Measurements from ENCODE around the gene PPM1J.

PPM1J gene

DNA sequence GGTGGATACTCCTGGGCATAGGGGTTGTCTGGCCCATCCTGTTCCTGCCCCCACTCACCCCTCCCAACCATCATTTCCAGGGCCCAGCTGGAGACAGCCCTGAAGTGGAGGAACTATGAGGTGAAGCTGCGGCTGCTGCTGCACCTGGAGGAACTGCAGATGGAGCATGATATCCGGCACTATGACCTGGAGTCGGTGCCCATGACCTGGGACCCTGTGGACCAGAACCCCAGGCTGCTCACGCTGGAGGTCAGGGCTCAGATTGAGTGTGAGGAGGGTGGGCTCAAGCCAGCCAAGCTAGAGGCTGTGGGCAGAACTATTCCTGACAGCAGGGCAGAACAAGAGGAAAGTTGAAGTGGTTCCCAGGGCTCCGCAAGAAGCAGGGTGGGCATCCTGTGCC lies 22.5 kb downstream of the PPM1J start:
- Histone ChIP-seq H3K4me2 (ENCODE audit: low read length) (no peak overlapping the region), H4K20me1 (ENCODE audit: insufficient read depth, low read length) (no peaks in the 10 kb centered on the region), H3K79me2 (ENCODE audit: low read length) (no peaks in the 10 kb centered on the region), H2AFZ (ENCODE audit: low read depth, low read length) (no peak overlapping the region), H3K4me1 (ENCODE audit: low read length) (no peaks in the 10 kb centered on the region), H3K36me3 (replicated peaks; ENCODE audit: low read depth, low read length) (no peaks in the 10 kb centered on the region), H3K9ac (ENCODE audit: low read length) (no peak overlapping the region), H3K27ac (ENCODE audit: low read length) (no peak overlapping the region), H3K27me3 (ENCODE audit: low read depth, low read length) (no peaks in the 10 kb centered on the region), H3K9me3 (ENCODE audit: insufficient read depth, low read length) (no peaks in the 10 kb centered on the region), H3K4me3 (ENCODE audit: low read length) (no peak overlapping the region)
- TF ChIP-seq CTCF (IDR thresholded peaks at IDR 0.05; ENCODE audit: low read depth, low read length): no peak
- no peak for TF ChIP-seq EZH2phosphoT487 (IDR thresholded peaks at IDR 0.05; ENCODE audit: low read depth)

GRCh38 chr1:112689842-112690237 lies 25.3 kb downstream of the PPM1J start:
- H3K27me3 ChIP-seq (ENCODE audit: low read depth, low read length): no peaks in the 10 kb centered on the region
- no peaks in the 10 kb centered on the region for H3K4me1 ChIP-seq (ENCODE audit: low read length)
- H3K27ac ChIP-seq (ENCODE audit: low read length): no peak overlapping the region
- H3K9me3 ChIP-seq (ENCODE audit: insufficient read depth, low read length): no peaks in the 10 kb centered on the region
- H3K79me2 ChIP-seq (ENCODE audit: low read length): no peaks in the 10 kb centered on the region
- H2AFZ ChIP-seq (ENCODE audit: low read depth, low read length): no peak overlapping the region
- no peaks in the 10 kb centered on the region for H4K20me1 ChIP-seq (ENCODE audit: insufficient read depth, low read length)
- H3K4me2 ChIP-seq (ENCODE audit: low read length): no peak overlapping the region
- no peak overlapping the region for H3K4me3 ChIP-seq (ENCODE audit: low read length)
- no peak overlapping the region for H3K9ac ChIP-seq (ENCODE audit: low read length)
- TF ChIP-seq CTCF (IDR thresholded peaks at IDR 0.05; ENCODE audit: low read depth, low read length): no peak
- H3K36me3 ChIP-seq (replicated peaks; ENCODE audit: low read depth, low read length): no peaks in the 10 kb centered on the region

DNA sequence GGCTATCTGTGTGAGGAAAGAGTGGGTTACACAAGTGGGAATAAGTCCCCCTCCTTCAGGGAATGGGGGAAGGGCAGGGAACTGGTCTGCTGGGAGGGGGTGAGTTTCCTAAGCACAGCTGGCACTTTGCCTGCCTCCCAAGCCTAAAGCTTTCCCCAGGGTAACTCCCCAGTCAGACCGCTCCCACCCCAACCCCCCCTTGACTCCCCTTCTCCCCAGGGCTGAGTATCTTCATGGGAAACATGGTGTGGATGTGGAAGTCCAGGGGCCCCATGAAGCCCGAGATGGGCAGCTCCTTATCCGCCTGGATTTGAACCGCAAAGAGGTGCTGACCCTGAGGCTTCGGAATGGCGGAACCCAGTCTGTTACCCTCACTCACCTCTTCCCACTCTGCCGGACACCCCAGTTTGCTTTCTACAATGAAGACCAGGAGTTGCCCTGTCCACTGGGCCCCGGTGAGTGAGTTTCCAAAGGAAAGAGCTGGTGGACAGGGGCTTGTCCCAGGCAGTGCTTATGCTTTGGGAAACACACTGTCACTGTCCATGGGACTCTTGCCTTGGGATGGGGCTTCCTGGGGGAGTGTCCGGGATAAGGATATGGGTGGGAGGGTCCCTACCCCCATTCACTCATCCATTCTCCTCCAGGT lies 25.8 kb downstream of the PPM1J start:
- H3K27ac ChIP-seq (ENCODE audit: low read length): no peak overlapping the region
- no peak overlapping the region for H3K4me2 ChIP-seq (ENCODE audit: low read length)
- no peaks in the 10 kb centered on the region for H3K27me3 ChIP-seq (ENCODE audit: low read depth, low read length)
- H3K79me2 ChIP-seq (ENCODE audit: low read length): no peaks in the 10 kb centered on the region
- no peak for TF ChIP-seq CTCF (IDR thresholded peaks at IDR 0.05; ENCODE audit: low read depth, low read length)
- TF ChIP-seq EZH2phosphoT487 (IDR thresholded peaks at IDR 0.05; ENCODE audit: low read depth): no peak
- H3K9me3 ChIP-seq (ENCODE audit: insufficient read depth, low read length): no peaks in the 10 kb centered on the region
- H3K4me1 ChIP-seq (ENCODE audit: low read length): no peaks in the 10 kb centered on the region
- H3K9ac ChIP-seq (ENCODE audit: low read length): no peak overlapping the region
- no peak overlapping the region for H2AFZ ChIP-seq (ENCODE audit: low read depth, low read length)
- no peaks in the 10 kb centered on the region for H4K20me1 ChIP-seq (ENCODE audit: insufficient read depth, low read length)
- no peaks in the 10 kb centered on the region for H3K36me3 ChIP-seq (replicated peaks; ENCODE audit: low read depth, low read length)
- H3K4me3 ChIP-seq (ENCODE audit: low read length): no peak overlapping the region

DNA sequence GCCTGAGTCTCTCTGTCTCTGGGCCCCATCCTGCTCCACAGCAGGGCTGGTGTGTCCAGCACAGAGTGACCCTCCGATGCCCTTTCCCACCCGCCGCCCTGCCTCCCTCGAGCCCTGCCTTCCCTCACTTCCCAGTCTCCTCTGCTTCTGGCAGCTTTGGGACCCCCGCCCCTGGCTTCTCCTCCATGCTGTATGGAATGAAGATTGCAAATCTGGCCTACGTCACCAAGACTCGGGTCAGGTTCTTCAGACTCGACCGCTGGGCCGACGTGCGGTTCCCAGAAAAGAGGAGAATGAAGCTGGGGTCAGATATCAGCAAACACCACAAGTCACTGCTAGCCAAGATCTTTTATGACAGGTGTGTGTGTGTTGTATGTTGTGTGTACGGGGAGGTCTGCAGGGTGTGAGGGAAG lies 26.3 kb downstream of the PPM1J start:
- no peak overlapping the region for H2AFZ ChIP-seq (ENCODE audit: low read depth, low read length)
- no peak overlapping the region for H3K9ac ChIP-seq (ENCODE audit: low read length)
- H4K20me1 ChIP-seq (ENCODE audit: insufficient read depth, low read length): no peaks in the 10 kb centered on the region
- H3K79me2 ChIP-seq (ENCODE audit: low read length): no peaks in the 10 kb centered on the region
- H3K27me3 ChIP-seq (ENCODE audit: low read depth, low read length): no peaks in the 10 kb centered on the region
- no peaks in the 10 kb centered on the region for H3K4me1 ChIP-seq (ENCODE audit: low read length)
- TF ChIP-seq CTCF (IDR thresholded peaks at IDR 0.05; ENCODE audit: low read depth, low read length) (no peak), EZH2phosphoT487 (IDR thresholded peaks at IDR 0.05; ENCODE audit: low read depth) (no peak)
- H3K27ac ChIP-seq (ENCODE audit: low read length): no peak overlapping the region
- no peak overlapping the region for H3K4me3 ChIP-seq (ENCODE audit: low read length)
- H3K4me2 ChIP-seq (ENCODE audit: low read length): no peak overlapping the region
- no peaks in the 10 kb centered on the region for H3K36me3 ChIP-seq (replicated peaks; ENCODE audit: low read depth, low read length)
- no peaks in the 10 kb centered on the region for H3K9me3 ChIP-seq (ENCODE audit: insufficient read depth, low read length)
